ENCODE results near the gene BIRC2.

- TF ChIP-seq CTCF (conservative IDR thresholded peaks at IDR 0.05 in 1 of 2, IDR thresholded peaks at IDR 0.05 in 1 of 2; ENCODE audit: low read depth in 1 of 2, low read length in 2 of 2) (no peak), EZH2 (IDR thresholded peaks at IDR 0.05; ENCODE audit: low read length, missing control alignments) (no peak)
These were observed 14.4 kb upstream of the BIRC2 start for GRCh38 chr11:102332611-102332994.
